GM23248 (cell line): ENCODE results near the gene TMEM254.

Experiments used
- EZH2 ChIP-seq: fragments of 200-600 bp; sonication (generic); IDR thresholded peaks from 2 replicates; pipeline ENCODE4 v1.6.1; 2018; ENCODE audit warnings: antibody characterized with exemption, mild to moderate bottlenecking; ENCODE audit not compliant: insufficient read depth, poor library complexity, severe bottlenecking
- EZH2phosphoT487 ChIP-seq: fragments of 200-600 bp; sonication (generic); IDR thresholded peaks from 2 replicates; pipeline ENCODE4 v1.6.1; 2018; ENCODE audit warnings: antibody characterized with exemption, moderate library complexity, mild to moderate bottlenecking, low read depth; ENCODE audit not compliant: insufficient read depth

- TF ChIP-seq EZH2 = no peak
- no peak for TF ChIP-seq EZH2phosphoT487
Observed at GRCh38 chr10:80081801-80082750, 3.6 kb downstream of the TMEM254 start.
